HepG2 (cell line): Measurements from ENCODE around the gene CMTM8. TPM values are rescaled to one million over a fixed set of nuclear protein-coding genes. Genes with fewer than 3 reads are reported as not detected.

ENCODE experiments used
- ATAC-seq: fragments of 200-7000 bp; cut with Tn5 transposase; 3 replicates; pipeline ENCODE4 v1.9.1; 2020; ENCODE audit warnings: mild to moderate bottlenecking, moderate library complexity
- BruUV-seq: library from RNA; stranded (reverse); fragments of 400-500 nt; replicated peaks from 2 replicates; lab custom pipeline; 2021; lab: Mats Ljungman, UMichigan
- CTCF ChIA-PET: fragments of 300-600 bp; formaldehyde crosslinking; extraction: SDS; loops from one replicate; lab custom pipeline; 2021; ENCODE audit warnings: low total read pairs, inconsistent platforms, low intra/inter-chr PET ratio; lab: Yijun Ruan, JAX
- POLR2A ChIA-PET: fragments of 350-600 bp; sonication (Branson Sonifier 250); formaldehyde crosslinking; loops from one replicate; lab custom pipeline; 2020; ENCODE audit warnings: antibody characterized with exemption, inconsistent platforms; lab: Yijun Ruan, JAX
- DNase-seq: peaks from one replicate; pipeline ENCODE4 v3.0.0-alpha.2; 2015; ENCODE audit warnings: low spot score
- FAIRE-seq: peaks from 3 replicates; lab custom pipeline; 2011; peaks lifted over from hg19 to GRCh38; lab: Jason Lieb, UNC
- H2AFZ ChIP-seq: one replicate; pipeline ENCODE4 v1.6.1; 2011; ENCODE audit warnings: low read length, inconsistent platforms
- H3K27ac ChIP-seq: fragments of 300-600 bp; 3 replicates; pipeline ENCODE4 v1.8.0; 2011; ENCODE audit warnings: mixed run types, mild to moderate bottlenecking, mixed read lengths, low read length, inconsistent platforms; ENCODE audit not compliant: insufficient read depth; ENCODE audit errors: extremely low read length
- H3K27me3 ChIP-seq, 2 experiments: fragments of 200-600 bp in 1 of 2; 2 replicates in 1 of 2; 3 replicates in 1 of 2; pipeline versions ENCODE4 v1.6.0 to v1.8.0; 2011; ENCODE audit warnings: low read length in 2 of 2, mild to moderate bottlenecking in 2 of 2, moderate library complexity in 2 of 2, inconsistent platforms in 1 of 2; ENCODE audit not compliant: insufficient read depth in 2 of 2, control insufficient read depth in 1 of 2
- H3K36me3 ChIP-seq, 2 experiments: fragments of 200-600 bp in 1 of 2; replicated peaks in 1 of 2; 2 replicates in 1 of 2; 3 replicates in 1 of 2; pipeline versions ENCODE4 v1.5.1 to v1.8.0; 2011; ENCODE audit warnings: low read length in 2 of 2, inconsistent platforms in 1 of 2; ENCODE audit not compliant: insufficient read depth in 2 of 2, control insufficient read depth in 1 of 2
- H3K4me1 ChIP-seq: 2 replicates; pipeline ENCODE4 v1.5.1; 2012; ENCODE audit warnings: low read length, inconsistent platforms; ENCODE audit not compliant: insufficient read depth
- H3K4me2 ChIP-seq: 2 replicates; pipeline ENCODE4 v1.6.0; 2011; ENCODE audit warnings: low read depth, low read length, inconsistent platforms
- H3K4me3 ChIP-seq, 3 experiments: fragments of 200-600 bp in 1 of 3; sonication (generic), shearing (Covaris generic) in 1 of 3; replicated peaks in 1 of 3; 2 replicates each; pipeline ENCODE4 v1.5.1; 2011 to 2016; ENCODE audit warnings: low read length in 3 of 3, inconsistent platforms in 2 of 3, low read depth in 2 of 3, mild to moderate bottlenecking in 2 of 3, control low read depth in 1 of 3, mixed read lengths in 1 of 3; ENCODE audit not compliant: insufficient read depth in 1 of 3
- H3K79me2 ChIP-seq: one replicate; pipeline ENCODE4 v1.6.1; 2011; ENCODE audit warnings: low read length, inconsistent platforms; ENCODE audit not compliant: insufficient read depth
- H3K9ac ChIP-seq: 2 replicates; pipeline ENCODE4 v1.6.0; 2011; ENCODE audit warnings: mild to moderate bottlenecking, low read depth, low read length, inconsistent platforms; ENCODE audit not compliant: insufficient read depth
- H3K9me3 ChIP-seq: 2 replicates; pipeline ENCODE4 v1.5.1; 2012; ENCODE audit warnings: mild to moderate bottlenecking, low read length
- H4K20me1 ChIP-seq: 2 replicates; pipeline ENCODE4 v1.6.0; 2011; ENCODE audit warnings: inconsistent platforms, mild to moderate bottlenecking, low read length, moderate library complexity; ENCODE audit not compliant: insufficient read depth
- BRCA1 ChIP-seq: sonication (generic); formaldehyde crosslinking; IDR thresholded peaks from 2 replicates; pipeline ENCODE4 v1.4.0; 2020; ENCODE audit warnings: missing genetic modification reagents
- CCDC6 ChIP-seq: sonication (generic); formaldehyde crosslinking; IDR thresholded peaks from 2 replicates; pipeline ENCODE4 v1.8.1; 2022; ENCODE audit warnings: mild to moderate bottlenecking, missing genetic modification reagents, moderate library complexity
- GTF2F1 ChIP-seq: fragments of 150-350 bp; IDR thresholded peaks from 2 replicates; pipeline ENCODE4 v1.6.1; 2014; ENCODE audit warnings: low read length
- HNRNPUL1 ChIP-seq: fragments of 200-400 bp; formaldehyde crosslinking; IDR thresholded peaks from 2 replicates; pipeline ENCODE4 v1.6.1; 2017; ENCODE audit warnings: low read depth, mild to moderate bottlenecking, low read length, moderate library complexity
- MTF2 ChIP-seq: sonication (generic); formaldehyde crosslinking; IDR thresholded peaks from 2 replicates; pipeline ENCODE4 v1.5.0; 2020; ENCODE audit warnings: missing genetic modification reagents, borderline replicate concordance
- PLRG1 ChIP-seq: fragments of 450-650 bp; conservative IDR thresholded peaks from 2 replicates; pipeline ENCODE4 v1.6.1; 2016
- SALL1 ChIP-seq: sonication (generic); formaldehyde crosslinking; IDR thresholded peaks from 2 replicates; pipeline ENCODE4 v1.8.0; 2022; ENCODE audit warnings: mild to moderate bottlenecking, missing genetic modification reagents
- WIZ ChIP-seq: sonication (generic); formaldehyde crosslinking; IDR thresholded peaks from 2 replicates; pipeline ENCODE4 v1.5.1; 2020; ENCODE audit warnings: mild to moderate bottlenecking, missing genetic modification reagents
- ZKSCAN1 ChIP-seq: fragments of 150-350 bp; IDR thresholded peaks from 2 replicates; pipeline ENCODE4 v1.6.1; 2014; ENCODE audit warnings: low read length
- ZNF577 ChIP-seq: sonication (generic); formaldehyde crosslinking; IDR thresholded peaks from 2 replicates; pipeline ENCODE4 v1.4.0; 2020; ENCODE audit warnings: mild to moderate bottlenecking, low read depth, missing genetic modification reagents, borderline replicate concordance
- WGBS: methylation state at CpG from one replicate; pipeline ENCODE4 v1.1.6; 2017; ENCODE audit warnings: low lambda C conversion rate; 5-methylcytosine and 5-hydroxymethylcytosine counted together
- in situ Hi-C: cut with HindIII; loops from 2 replicates; pipeline ENCODE4 v1.10.0; 2017; ENCODE audit warnings: low pct_unique_long_range_greater_than_20kb; ENCODE audit not compliant: extremely low pct_ligation_motif_present
- intact Hi-C: fragments of 100-400 bp; cut with micrococcal nuclease; formaldehyde crosslinking; loops from one replicate; pipeline ENCODE4 v1.10.0; 2022; ENCODE audit not compliant: unreplicated experiment
- polyA plus RNA-seq, 8 experiments: library from polyadenylated mRNA; depleted of rRNA in 3 of 8; stranded (reverse) in 7 of 8; unstranded in 1 of 8; fragments of >200 nt; fragmentation: Illumina TruSeq in 4 of 8; extraction: Trizol in 4 of 8; gene quantifications; 2 replicates each; pipeline versions ENCODE4 v1.2.1 to v1.2.3, GENCODE V29; 2011 to 2016; ENCODE audit warnings: low read depth in 4 of 8, missing spikeins in 1 of 8, mixed read lengths in 1 of 8; ENCODE audit not compliant: insufficient read depth in 1 of 8
- total RNA-seq, 5 experiments: library from RNA; depleted of rRNA; stranded (reverse); fragments of >200 nt; fragmentation: Illumina TruSeq; extraction: Trizol; gene quantifications; 2 replicates each; pipeline ENCODE4 v1.2.3, GENCODE V29; 2016; ENCODE audit warnings: low read depth in 1 of 5

The CMTM8 gene
- total and polyA plus RNA-seq, 2 of the 13 experiments (the other 11 are each of a cell fraction or from before 2014, with no cell fraction given) = 8.9 to 15.8 TPM

GRCh38 chr3:32376115-32376514 is 137.6 kb downstream of the CMTM8 start:
- Histone ChIP-seq H3K4me2 (no peak overlapping the region), H3K27me3 (no peaks in the 10 kb centered on the region), H4K20me1 (no peaks in the 10 kb centered on the region), H3K36me3 (no peaks in the 10 kb centered on the region), H3K9me3 (no peaks in the 10 kb centered on the region), H3K27ac (no peak overlapping the region), H3K79me2 (no peaks in the 10 kb centered on the region), H3K4me1 (0 out of 2 replicates have a peak, but pooled peaks cover 6% of the 10 kb centered on the region), H2AFZ (no peak overlapping the region), H3K9ac (no peak overlapping the region), H3K4me3 (no peak overlapping the region)
- CTCF ChIA-PET = interaction anchor here (1.6 kb wide), 1 partner anchor 23 kb away, joined by 10 read pairs; no protein-coding TSS in a partner anchor
- FAIRE-seq = no peak
- no peak for ATAC-seq
- intact Hi-C loops (loop anchor here (5.0 kb wide), 1 partner anchor 286 kb away; no protein-coding TSS in a partner anchor), in situ Hi-C loops (no loop called here)
- no TSS peak for BruUV-seq
- POLR2A ChIA-PET = no interaction called here
- TF ChIP-seq SALL1 (no peak), MTF2 (CRISPR knock-in tag) (no peak), ZKSCAN1 (no peak), BRCA1 (CRISPR knock-in tag) (no peak), GTF2F1 (no peak), WIZ (no peak), PLRG1 (no peak), CCDC6 (no peak), HNRNPUL1 (no peak), ZNF577 (CRISPR knock-in tag) (no peak)
- DNase-seq = no peak
- WGBS = 84% methylated on average over 2 of the region's 2 CpGs
